Activated T-helper 9 cell treated with anti-CD3 and anti-CD28 coated beads, Interleukin-2, amount 50 U/mL, for 16 hours (primary cell): ENCODE measurements around the gene DMGDH.

ENCODE experiments used
- DNase-seq: peaks from one replicate; pipeline ENCODE4 v3.0.0-alpha.2; 2020; ENCODE audit warnings: low read depth

The DMGDH gene

DNA sequence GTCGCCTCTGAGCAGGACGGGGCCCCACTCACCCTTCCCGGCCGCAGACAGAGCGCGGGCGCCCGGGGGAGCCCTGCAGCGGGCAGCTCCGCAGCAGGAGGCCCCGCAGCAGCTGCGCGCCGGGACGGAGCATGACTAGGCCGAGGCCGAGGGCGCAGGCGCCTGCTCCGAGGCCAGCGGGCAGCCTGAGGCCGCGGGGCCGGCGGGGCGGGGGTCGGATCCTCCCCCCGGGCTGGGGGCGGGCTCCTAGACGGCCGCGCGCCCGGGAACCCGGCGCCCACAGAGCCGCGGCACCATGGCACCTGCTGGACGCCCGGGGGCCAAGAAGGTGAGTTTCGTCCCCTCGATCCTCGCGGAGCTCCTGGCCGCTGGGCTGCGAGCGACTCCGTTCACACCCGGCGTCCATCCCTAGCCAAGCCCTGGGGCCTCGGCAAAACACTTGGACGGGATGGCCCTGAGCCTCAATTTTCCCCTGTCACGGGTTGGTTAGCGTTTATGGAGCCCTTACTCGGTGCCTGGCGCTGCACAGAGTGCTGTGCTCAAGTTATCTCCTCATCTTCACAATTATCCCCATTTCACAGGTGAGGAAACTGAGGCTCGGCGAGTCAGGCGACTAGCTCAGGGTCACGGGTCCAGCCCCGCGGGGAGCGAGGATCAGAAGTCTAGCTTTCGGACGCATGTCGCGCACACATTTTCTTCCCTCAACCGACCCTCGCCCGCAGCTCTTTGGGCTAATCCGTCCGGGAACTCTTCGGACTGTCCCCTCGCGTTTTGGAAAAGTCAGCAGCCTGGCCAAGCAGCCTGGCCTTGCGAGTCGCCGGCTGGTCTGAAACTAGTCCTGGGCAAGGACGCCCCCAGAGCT is at the start of gene DMGDH, which contains the start of gene BHMT2:
DMGDH (minus strand) TSS at position 187 of the 862 bp plus-strand sequence; CDS start at position 133, 54 bp downstream.
BHMT2 (plus strand) TSS at position 280 of the 862 bp plus-strand sequence; CDS start at position 296, 16 bp downstream.
- no peak for DNase-seq

DNA sequence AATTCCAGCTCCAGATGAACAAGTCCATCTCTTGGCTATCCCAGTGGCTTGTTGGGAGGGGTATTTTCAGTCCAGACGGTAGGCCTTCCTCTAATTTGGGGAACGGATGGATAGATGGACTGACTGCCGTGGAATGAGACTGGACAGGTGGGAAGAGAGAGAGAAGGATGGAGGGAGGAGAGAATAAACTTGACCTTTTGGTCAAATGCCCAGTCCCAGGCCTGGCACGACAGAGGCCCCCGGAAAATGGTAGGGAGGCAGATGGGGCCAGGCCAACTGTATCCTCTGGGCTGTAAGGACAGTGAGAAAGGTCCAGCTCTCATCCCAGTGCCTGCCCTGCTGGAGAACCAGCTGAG is 43.2 kb upstream of the DMGDH start:
- DNase-seq, result no peak

DNA sequence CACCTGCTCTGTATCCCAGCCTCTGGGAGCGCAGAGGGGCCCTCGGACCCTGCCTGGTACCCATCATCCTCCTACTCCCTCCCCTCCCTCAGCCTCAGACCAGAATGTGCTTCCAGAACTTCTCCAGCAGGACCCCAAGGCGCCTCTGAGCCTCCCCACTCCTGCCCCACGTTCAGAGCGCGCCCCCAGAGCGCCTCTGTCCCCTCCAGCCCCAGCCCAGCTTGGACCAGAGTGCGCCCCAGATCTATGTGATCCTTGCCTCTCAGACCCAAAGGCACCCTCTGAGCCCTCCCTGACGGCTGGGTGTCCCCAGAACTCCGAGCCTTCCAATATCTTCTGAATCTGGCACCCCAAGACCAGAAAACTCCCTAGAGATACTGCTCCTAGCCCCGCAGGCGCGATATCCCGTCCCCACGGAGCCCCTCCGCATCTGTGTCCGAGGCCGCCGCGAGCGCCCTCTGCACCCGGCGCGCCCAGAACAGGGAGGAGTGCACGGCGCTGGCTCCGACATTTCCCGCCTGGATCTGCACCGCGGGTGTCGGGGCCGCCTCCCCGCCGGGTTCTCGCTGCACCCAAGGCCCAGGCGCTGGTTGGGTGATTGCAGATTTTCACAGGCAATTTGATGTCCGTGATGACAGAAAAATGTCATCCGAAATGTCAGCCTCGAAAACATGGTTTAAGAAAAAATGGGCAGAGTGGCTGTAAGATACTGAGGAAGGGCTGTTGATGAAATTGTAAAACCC is 42.7 kb upstream of the DMGDH start:
- DNase-seq, result no peak

DNA sequence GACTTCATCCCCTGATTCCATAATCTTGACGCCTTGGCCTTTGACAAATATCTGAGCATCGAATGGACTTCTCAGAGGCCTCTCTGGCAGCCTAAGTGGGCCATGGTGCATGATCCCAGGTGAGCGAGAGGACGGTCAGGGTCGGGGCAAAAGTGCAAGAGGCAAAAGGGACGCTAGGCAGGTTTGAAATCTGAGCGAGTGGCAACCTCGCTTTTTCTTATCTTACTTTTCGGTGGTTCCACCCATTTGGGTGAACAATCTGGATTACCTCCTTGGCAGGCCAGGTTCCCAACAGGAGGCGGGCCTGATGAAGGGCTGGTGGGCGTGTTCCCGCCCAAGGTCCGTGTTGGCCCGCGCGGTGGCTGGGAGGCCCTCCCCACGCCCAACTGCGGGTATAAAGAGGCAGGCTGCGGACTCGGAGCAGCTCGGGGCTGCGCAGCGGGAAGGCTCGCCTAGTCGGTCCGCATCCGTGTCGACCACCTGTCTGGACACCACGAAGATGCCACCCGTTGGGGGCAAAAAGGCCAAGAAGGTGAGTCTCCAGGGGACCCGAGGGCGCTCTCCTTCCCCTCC is 42.0 kb upstream of the DMGDH start, which contains the start of gene BHMT:
BHMT (plus strand) TSS at position 423 of the 573 bp plus-strand sequence; CDS start at position 500, 77 bp downstream.
- DNase-seq, result no peak

DNA sequence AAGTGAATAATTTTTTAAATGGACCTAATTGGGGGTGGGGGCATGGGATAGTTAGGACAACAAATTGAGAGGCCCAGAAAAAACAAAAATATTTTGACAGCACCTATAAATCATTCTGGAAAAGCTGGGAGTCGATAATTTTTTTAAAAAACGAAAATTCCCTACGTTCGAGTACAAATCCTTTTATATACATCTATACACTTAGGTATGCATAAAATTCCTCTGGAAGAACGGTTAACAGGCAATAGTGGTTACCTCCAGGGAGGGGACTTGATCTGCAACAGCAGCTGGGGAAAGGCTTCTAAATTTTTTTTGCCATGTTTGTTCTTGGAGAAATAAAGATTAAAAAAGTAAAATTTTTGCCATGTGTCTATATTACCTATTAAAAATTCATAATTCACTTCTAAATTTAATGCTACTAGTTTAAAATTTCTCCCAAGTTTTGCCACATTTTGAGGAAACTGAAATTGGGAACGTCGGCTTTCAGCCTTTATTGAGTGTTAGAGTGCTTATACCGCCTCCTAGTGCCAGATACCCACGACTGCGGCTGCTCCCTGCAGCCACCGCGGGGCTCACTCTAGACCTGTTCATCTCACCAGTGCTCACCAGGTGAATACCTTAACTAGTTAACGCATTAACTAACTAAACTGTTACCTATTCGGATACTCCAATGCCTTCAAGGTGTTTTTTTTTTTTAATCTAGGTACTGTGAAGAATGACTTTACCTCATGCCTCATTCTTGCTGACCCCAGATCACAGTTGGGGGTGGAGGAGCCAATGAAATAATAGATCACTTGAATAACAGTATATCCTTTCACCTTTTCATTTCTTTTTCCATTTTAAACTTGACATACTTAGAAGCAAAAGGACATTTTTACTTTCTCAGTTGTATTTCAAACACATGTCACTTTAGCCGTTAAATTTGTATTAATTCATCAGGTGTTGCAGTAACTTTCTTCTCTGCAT is 40.3 kb upstream of the DMGDH start:
- DNase-seq, result no peak

DNA sequence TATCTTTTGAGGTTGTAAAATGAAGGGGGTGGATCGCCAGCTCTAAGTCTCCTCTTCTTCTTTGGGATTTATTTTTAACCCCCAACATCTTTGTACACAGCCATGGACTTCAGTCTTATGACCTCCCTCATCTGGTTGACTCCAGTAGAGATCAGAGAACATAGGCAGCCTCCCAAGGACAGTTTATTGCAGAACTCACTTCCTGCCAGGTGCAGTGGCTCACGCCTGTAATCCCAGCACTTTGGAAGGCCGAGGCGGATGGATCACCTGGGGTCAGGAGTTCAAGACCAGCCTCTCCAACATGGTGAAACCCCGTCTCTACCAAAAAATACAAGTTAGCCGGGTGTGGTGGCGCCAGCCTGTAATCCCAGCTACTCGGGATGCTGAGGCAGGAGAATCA is 39.3 kb upstream of the DMGDH start:
- no peak for DNase-seq

DNA sequence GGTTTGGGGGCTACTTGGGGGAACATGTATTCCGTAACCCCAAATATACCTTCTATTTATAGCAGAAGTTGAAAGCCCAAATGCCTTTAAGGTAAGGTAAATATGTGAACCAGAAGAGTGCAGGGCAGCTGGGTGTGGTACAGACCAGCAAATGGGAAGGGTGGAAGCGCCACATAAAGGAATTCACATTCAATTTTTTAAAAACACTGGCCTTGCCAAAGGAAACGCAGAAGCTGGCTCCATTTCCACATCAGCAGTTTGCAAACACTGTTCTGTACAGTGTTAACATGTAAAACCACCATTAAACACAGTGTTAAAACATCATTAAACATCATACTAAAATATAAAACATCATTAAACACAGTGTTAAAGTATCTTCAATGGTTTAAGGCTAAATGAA is 38.6 kb upstream of the DMGDH start:
- no peak for DNase-seq

DNA sequence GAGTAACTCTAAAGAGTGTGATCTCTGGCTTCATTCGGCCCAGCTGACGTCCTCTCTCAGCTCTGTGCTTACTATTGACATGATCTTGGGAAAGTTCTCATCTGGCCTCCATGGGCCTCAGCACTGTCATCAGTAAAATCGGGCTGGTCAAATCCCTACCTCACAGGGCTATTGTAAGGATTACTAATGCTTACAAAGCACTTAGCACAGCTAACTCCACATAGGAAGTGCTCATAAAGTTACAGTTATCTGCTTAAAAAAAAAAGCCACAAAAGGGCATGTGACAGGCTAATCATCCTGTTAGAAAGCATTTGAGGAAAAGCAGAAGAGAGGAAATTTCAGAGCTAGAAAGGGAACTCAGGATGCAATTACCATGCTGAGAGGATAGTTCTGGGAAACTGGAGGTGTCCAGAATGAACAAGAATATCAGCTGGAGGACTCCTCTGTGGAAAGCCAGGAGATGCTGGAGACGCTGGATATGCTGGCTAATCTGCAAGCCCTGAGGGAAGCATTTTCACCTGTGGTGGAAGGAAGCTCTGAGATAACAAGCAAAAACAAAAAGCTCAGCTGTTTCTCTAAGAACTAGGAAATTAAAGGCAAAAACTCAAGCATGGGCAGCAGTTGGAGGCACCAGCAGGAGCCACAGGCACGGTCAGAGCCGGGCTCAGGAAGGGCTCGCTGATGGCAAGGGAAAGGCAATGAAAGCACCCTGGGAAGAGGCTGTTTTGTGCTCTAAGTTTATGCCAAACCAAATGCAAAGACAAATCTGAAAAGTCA is 37.7 kb upstream of the DMGDH start:
- DNase-seq, result no peak

DNA sequence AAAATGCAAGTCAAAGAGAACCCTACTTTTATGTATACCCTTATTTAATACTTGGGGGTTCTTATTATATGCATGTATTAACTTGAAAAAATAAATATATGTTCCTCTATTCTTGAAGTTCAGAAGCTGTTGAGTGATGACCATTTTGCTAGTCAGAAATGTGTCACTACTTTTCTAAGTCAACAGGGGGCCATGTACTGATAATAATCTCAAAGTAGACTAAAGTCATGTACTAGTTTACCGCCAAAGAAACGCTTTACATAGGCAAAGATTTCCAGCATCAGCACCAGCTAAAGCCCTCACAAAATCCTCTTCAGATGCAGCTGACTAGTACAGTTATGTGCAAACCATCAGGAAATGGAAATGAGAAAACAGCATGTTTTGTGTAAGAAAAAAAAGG is 36.4 kb upstream of the DMGDH start:
- DNase-seq, result no peak

DNA sequence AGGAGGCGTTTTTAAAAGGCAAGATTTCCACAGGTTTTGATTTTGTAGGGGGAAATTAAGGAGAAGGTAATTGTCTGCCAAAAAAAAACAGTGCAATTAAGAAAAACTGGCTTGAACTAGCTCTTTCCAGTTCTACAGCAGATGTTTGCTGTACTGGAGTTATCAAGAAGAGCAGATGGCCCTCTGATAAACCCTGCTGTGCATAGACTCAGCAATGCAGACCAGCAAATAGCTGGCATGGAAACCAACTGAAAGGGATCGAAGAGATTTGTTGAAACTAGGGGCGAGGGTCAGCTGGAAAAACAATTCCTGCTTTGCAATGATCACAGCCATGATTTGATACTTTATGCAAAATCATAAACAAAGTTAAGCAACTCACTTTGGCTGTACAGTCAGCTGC is 24.3 kb upstream of the DMGDH start:
- DNase-seq, result no peak

DNA sequence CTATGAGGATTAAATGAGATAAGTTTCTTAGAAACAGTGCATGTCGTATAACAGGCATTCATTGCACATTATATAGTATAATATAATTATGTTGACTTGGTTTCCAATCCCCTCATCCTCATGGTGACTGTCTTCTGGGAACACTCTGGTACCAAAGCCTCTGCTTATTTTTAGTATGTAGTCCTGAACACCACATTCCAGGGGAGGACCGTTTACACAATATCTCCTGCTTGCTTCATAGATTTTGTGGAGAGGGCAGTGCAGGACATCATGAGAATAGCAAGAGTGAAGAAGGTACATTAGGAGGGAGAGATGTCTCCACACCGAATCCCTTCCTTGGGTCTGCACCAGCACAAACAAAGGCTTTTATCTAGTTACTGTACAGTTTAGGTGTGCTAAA is 21.6 kb upstream of the DMGDH start:
- DNase-seq, result no peak

DNA sequence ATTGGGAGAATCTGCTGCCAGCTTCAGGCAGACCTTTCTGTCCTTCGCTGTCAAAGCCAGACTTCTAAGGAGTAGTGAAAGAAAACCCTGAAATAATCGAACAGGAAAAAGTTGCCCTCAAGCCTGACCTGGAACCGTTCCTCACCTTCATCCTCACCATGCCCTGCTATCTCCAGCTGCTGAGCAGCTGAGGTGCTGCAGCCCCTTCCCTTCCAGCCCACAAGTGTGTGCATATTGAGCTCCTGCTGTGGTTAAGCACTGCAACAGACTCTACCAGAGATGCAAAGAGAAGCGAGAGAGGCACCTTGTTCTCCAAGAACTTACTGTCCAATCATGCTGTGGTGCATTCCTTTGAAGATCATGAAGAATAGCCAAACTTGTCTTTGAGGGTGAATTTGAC is 19.0 kb upstream of the DMGDH start:
- DNase-seq, result no peak

DNA sequence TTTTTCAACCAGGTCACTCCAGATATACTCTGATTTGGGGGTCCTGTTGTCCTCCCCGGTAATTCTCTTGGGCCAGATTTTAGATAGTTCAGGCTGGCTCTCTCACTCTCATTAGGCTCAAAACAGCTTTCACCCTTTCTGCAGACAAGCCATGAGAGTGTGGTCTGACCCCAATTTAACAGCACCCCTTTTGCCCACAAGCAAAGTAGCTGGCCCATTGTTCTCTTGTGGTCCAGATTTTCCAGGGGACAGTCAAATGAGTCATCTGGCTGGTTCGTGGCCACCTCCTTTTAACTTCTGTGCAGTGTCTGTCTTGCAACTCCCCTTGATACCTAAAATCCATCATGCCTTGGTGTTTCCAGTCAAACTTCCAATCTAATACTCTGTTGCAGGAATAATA is 16.6 kb upstream of the DMGDH start:
- DNase-seq, result no peak

DNA sequence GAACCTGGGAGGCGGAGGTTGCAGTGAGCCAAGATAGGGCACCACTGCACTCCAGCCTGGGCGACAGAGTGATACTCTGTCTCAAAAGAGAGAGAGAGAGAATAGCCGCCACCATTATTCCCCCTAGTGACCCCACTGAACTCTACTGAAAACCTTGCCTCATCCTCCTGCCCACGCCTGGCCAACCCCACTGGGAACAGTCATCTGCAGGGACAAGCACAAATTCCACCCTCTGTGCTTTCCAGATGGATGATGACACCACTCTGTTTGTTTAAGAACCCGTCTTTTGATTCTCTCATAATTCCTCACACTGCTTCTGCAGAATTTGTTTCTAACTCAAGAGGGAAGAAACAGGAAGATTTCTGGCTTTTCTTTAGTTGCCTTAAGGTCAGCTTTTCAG is 12.3 kb upstream of the DMGDH start:
- DNase-seq, result no peak

DNA sequence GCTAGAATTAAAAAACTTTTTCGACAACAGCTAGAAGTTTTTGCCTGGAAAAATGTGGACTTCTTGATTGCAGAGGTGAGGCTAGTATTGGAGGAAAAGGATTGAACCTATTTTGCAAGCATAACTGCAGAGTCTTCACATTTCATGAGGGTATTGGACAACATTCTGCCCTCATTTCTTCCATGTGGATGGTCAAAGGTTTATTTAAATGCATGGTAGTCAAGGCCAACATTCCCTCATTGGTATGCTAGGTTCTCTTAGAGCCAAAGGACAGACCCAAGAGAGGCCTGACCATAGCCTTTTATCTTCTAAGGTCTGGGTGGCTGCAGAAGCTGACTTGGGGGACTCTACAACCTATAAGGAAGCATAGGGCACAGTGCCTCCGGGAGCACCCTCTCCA is 11.3 kb upstream of the DMGDH start:
- no peak for DNase-seq

DNA sequence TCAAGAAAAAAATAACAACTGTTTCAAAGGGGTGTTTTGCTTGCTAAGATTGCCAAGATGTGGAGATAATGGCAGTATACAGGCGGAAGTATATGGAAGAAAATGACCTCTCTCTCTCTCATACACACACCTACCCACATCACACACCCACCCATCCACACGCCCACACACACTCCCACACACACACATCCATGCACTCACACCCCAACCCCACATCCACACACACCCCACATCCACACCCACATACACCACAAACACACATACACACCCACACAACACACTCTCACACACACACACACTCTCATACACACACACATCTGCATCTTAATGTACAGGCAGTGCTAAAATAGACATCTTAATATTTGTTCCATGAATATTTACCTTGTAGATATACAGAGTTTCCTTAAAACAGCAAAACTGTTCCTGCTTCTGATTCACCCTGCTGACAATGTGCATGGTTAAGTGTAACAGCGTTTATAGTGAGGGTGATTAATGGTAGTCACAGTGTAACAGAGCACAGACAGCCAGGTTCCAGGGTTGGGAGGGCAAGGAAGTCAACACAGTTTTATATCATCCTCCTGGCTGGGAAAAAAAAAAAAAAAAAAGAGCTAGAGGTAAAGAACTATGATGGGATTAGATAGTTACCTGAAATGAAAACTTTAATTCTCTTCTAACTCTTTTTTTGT is 8.3 kb upstream of the DMGDH start:
- no peak for DNase-seq

DNA sequence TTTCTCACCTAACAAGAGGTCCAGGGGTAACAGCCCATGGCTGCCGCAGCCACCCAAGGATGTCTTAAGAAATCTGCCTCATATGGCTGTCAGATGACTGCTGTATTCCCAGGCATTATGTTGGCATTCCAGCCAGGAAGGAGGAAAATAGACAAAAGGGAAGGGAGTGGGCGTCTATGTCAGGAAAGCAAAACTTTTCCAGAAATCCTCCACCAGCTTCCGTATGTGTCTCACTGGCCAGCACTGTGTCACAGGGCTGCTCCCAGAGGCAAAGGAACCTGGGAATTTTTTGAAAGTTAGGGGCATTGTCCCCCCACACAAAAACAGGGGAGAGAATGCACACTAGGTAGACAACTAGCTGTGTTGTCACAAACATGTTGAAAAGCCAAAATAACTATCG is 7.3 kb upstream of the DMGDH start:
- DNase-seq, result no peak

DNA sequence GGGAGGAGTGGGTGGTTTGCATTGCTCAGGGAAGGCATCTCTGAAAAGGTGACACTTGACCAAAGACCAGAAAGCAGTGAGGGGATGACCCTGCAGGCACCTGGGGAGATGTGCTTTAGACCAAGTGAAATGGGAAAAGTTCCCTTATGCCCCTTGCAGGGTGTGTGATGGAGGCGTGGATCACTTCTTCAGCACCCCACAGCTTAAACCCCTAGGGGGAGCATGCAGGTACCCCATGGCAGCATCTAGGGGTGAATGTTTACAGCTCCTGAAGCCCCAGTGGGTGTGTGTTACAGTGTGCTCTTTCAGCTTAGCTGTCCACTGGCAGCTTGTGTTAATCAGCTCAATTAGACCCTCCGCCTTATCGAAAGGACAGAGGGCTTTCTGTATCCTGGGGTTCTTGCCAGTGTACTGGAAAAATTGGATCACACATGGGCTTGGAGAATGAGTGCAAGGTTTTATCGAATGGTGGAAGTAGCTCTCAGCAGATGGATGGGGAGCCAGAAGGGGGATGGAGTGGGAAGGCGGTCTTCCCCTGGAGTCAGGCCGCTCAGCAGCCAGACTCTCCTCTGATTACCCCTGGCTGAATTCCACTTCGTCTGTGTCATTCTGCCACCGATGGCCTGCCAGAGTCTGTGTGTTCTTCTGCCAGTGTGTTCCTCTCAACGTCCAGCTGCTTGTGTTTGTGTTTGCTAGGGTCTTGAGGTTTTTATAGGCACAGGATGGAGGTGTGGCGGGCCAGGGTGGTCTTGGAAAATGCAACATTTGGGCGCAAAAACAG is 6.4 kb upstream of the DMGDH start:
- DNase-seq, result no peak

DNA sequence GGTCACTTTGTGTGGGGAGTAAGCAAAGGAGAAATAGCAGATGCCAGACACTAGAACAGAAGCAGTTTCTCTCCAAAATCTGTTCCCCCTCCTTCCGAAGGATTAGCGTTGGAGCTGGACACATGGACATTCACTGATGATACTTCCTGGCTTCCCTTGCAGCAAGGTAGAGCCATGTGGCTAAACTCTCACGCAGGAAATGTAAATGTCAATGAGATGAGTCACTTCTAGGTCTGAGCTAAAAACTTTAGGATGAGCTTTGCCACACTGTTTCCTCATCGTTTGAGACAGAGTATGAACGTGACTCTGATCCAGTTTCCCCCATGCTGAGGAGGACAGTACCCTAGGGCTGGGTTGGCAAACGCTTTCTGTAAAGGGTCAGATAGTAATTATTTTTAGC is 5.2 kb upstream of the DMGDH start:
- no peak for DNase-seq

DNA sequence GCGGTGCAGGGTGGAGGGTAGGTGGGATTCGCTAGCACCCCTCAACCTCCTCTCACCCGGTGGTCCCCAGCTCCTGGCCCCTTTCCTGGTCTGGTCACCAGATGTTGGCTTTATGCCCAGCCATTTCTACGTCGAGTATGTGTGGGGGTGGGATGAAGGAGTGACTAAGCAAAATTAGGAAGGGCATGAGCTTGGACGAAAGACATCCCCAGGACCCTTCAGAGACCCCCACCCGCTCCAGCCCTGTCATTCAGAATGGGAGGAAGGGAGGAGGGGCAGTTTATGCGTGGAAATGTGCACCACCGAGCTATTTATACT is 835 bp upstream of the DMGDH start:
- DNase-seq, result no peak
